Fibroblast of the aortic adventitia (primary cell): ENCODE data around the gene KRT23. TPM values are rescaled to one million over a fixed set of nuclear protein-coding genes. Genes with fewer than 3 reads are reported as not detected.
A peak's percentile ranks its signal among the peaks of the same experiment; 100 is the strongest.

Experiments
- DNase-seq: peaks from one replicate; pipeline ENCODE4 v3.0.0-alpha.2; 2010; ENCODE audit warnings: low read depth
- H3K4me3 ChIP-seq: 2 replicates; pipeline ENCODE4 v1.5.1; 2011; ENCODE audit warnings: low read depth, mild to moderate bottlenecking, control low read depth, low read length, moderate library complexity
- CTCF ChIP-seq: IDR thresholded peaks from 2 replicates; pipeline ENCODE4 v1.5.1; 2011; ENCODE audit warnings: mild to moderate bottlenecking, low read length, control low read depth, inconsistent platforms; ENCODE audit not compliant: insufficient read depth
- total RNA-seq: library from RNA; depleted of rRNA; stranded (reverse); fragments of >200 nt; gene quantifications from 2 replicates; pipeline ENCODE4 v1.2.3, GENCODE V29; 2012; ENCODE audit warnings: low replicate concordance

Gene KRT23
- not detected in 2 replicates for total RNA-seq

DNA sequence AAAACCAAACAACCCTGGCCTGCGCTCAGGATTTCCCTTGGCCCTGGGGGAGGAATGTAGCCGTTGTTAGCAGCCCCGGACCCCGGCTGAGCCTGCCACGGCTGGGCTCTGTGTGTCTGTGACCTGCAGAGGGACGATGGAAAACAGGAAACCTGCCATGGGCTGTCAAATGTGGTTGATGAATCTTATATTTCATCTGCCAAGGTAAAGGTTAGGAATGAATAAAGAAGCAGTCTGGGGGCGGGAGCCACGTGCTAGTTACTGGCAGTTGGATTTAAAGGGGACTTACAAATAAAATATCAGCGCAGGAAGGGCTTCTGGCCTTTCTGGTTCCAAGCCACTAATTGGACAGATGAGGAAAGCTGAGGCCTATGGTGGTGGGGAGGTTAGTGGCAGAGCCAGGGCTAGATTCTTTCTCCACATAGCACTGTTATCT lies at the start of gene KRT23:
Gene KRT23 (minus strand): TSS at position 263 of the 436 bp plus-strand sequence. CDS start 1,043 bp downstream, outside the sequence.
- no peak for TF ChIP-seq CTCF
- H3K4me3 ChIP-seq, result no peak within 1 kb of the TSS
- no peak for DNase-seq

DNA sequence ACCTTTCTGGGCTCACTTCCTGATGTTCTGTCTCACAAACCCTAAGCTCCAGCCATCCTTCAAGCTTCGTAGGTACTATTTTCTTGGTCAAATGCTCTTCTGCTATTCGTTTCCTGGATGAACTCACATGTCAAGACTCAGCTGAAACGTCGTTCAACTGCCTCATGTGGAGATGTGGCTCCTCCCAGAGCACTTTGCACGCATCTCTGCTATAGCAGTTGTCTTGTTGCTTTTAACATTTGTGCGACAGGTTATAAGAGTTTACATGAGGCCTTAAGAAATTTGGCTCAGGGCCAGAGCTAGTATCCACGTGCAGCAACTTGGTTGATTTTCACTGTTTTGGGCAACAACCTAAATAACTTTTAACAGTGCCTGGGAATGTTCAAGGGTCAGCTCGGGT lies 49.5 kb upstream of the KRT23 start:
- no peak overlapping the region for H3K4me3 ChIP-seq
- no peak for DNase-seq
- no peak for TF ChIP-seq CTCF

GRCh38 chr17:40984226-40984625 lies 46.8 kb upstream of the KRT23 start, which contains the start of gene KRT40:
Gene KRT40 (minus strand): TSS chr17:40984326. CDS start chr17:40984273, 53 bp downstream.
- DNase-seq, result no peak
- no peak within 1 kb of the TSS for H3K4me3 ChIP-seq
- no peak for TF ChIP-seq CTCF

DNA sequence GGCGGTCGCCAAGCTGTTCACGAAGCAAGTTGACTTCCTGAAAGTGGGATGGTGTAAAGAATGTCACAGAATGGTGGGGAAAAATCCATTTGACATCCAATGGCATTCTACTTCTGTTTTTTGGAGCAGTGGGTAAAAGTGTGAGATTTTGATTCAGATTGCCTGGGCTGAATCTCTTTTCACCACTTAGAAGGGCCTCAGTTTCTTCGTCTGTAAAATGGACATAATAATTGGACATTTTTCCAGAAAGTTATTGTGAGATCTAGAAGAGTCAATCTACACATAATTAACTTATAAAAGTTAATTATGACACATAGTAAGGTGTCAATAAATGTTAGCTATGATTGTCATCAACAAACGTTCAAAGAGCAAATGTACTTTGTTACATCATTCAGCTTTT lies 43.7 kb upstream of the KRT23 start:
- DNase-seq, result no peak
- no peak overlapping the region for H3K4me3 ChIP-seq
- no peak for TF ChIP-seq CTCF

DNA sequence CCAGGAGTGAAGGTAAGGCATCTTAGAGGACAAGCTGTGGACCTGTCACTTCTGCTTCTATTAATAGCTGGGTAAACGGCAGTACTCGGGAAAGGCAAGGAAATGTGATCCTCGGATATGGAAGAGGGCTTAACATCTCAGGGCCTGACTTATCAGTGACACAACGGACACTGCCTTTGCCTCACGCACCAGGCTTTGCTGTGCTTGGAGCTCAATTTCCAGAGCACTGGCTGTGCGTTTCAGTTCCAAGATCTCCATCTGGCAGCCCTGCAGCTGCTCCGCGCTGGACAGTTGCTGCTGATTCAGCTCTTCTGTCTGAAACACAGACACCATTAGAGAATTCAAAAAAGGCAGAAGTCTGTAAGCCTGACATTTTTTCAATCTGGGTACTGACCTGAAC lies 43.1 kb upstream of the KRT23 start:
- TF ChIP-seq CTCF, result no peak
- no peak overlapping the region for H3K4me3 ChIP-seq
- DNase-seq, result peak; percentile 39

DNA sequence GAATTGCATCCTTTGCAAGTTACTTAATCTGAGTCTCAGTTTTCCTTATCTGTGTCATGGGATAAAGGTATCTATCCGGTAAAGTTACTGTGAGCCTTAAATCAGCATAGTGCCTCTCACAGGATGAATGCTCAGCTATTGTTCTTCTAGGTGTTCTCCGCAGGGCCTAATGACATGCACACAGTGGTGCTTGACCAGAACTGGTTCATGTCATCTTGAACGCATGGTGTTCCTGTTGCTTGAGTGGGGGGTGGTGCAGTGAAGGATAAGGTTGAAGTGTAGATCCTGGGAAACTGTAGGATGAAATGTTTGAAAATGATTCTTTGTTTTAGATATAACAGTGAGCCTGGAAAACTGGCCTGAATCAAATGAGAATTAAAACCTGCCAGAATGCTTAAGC lies 42.7 kb upstream of the KRT23 start:
- H3K4me3 ChIP-seq, result no peak overlapping the region

More for the DNA sequence above, 42.7 kb upstream of the KRT23 start:
- no peak for TF ChIP-seq CTCF
- no peak for DNase-seq
